Gastrocnemius medialis (tissue), 4 donors: ENCODE results near the gene ATXN1. TPM values are rescaled to one million over a fixed set of nuclear protein-coding genes. Genes with fewer than 3 reads are reported as not detected.
"Not testable (repeated sequence)": the region's sequence is repeated elsewhere in the genome, so short reads cannot be mapped to it uniquely, and the experiment has no call there.

ENCODE experiments used
- ATAC-seq, 2 donors: fragments of 150-250 bp; one replicate each; pipeline ENCODE4 v1.9.1; 2016
- DNase-seq, 2 donors: peaks; one replicate each; pipeline ENCODE4 v3.0.0-alpha.2; 2019
- H3K27ac ChIP-seq, 4 donors: fragments of 200-600 bp; sonication (generic); 1 replicate in 1 of 4; 2 replicates in 3 of 4; pipeline ENCODE4 v1.5.1; 2016 to 2018; ENCODE audit warnings: mild to moderate bottlenecking in 2 of 4, moderate library complexity in 1 of 4
- H3K27me3 ChIP-seq, 3 donors: fragments of 200-600 bp; sonication (generic) in 2 of 3; 1 replicate in 1 of 3; 2 replicates in 2 of 3; pipeline versions ENCODE4 v1.5.1 to v1.6.0; 2016 to 2019; ENCODE audit warnings: mild to moderate bottlenecking in 1 of 3, moderate library complexity in 1 of 3
- H3K36me3 ChIP-seq, 2 donors: fragments of 200-600 bp; sonication (generic) in 1 of 2; one replicate each; pipeline ENCODE4 v1.5.1; 2017 to 2018
- H3K4me1 ChIP-seq, 2 donors: fragments of 200-600 bp; sonication (generic) in 1 of 2; one replicate each; pipeline ENCODE4 v1.5.1; 2016 to 2017; ENCODE audit warnings: mild to moderate bottlenecking in 2 of 2
- H3K4me3 ChIP-seq, 4 donors: fragments of 200-600 bp; sonication (generic) in 3 of 4; 1 replicate in 1 of 4; 2 replicates in 3 of 4; pipeline ENCODE4 v1.5.1; 2016 to 2019; ENCODE audit warnings: mild to moderate bottlenecking in 2 of 4
- H3K9me3 ChIP-seq, 3 donors: fragments of 200-600 bp; sonication (generic) in 2 of 3; 1 replicate in 1 of 3; 2 replicates in 2 of 3; pipeline ENCODE4 v1.5.1; 2016 to 2019
- POLR2A ChIP-seq, 2 donors: fragments of 450-650 bp; IDR thresholded peaks; one replicate each; pipeline ENCODE4 v1.6.1; 2017; ENCODE audit warnings: antibody characterized with exemption in 2 of 2, mild to moderate bottlenecking in 2 of 2, moderate library complexity in 2 of 2
- in situ Hi-C, 4 donors: fragments of 200-750 bp; cut with MboI; loops; one replicate each; pipeline versions ENCODE4 v1.15.0 to v1.8.0; 2017; ENCODE audit warnings: low sequenced_read_pairs in 4 of 4
- intact Hi-C: fragments of 100-400 bp; cut with DNase I; formaldehyde crosslinking; loops from one replicate; pipeline ENCODE4 v1.15.1; 2023; ENCODE audit warnings: low total_unique reads
- total RNA-seq, 4 donors: library from RNA; depleted of rRNA; stranded (reverse); fragments of >200 nt; gene quantifications; one replicate each; pipeline versions ENCODE4 v1.1.0 to v1.2.3, GENCODE V29; 2016
- TF ChIP-seq, protein P1 (sequence below), 5 experiments: fragments of 450-650 bp in 3 of 5; fragments of 200-600 bp in 2 of 5; sonication (generic) in 2 of 5; IDR thresholded peaks in 4 of 5; conservative IDR thresholded peaks in 1 of 5; 1 replicate in 4 of 5; 2 replicates in 1 of 5; pipeline ENCODE4 v1.5.1; 2016 to 2019; ENCODE audit warnings: antibody characterized with exemption in 5 of 5, mild to moderate bottlenecking in 3 of 5, moderate library complexity in 3 of 5

The ATXN1 gene
- total RNA-seq, 4 donors from 2014 or later, result 21.8 to 42.9 (median 33.1) TPM

DNA sequence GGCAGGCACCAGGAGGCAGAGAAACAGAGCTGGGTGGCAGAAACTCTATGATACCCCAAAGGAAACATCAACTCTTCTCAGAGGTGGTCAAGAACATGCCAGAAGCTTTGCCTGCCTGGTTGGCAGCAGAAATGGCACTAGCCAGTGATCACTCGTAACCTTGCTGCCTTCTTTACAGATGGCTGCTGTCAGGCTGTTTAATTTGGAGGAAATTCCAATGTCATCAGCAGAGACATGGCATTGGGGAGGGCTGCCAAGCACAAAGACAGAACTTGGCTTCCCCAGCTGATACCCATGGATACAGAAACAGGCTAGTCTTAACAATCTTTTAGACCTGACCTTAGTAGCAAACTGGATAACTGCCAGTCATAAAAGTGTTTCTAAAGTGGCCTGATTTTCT is 369.2 kb downstream of the ATXN1 start:
- no peak for DNase-seq
- in situ Hi-C loops (no loop called here), intact Hi-C loops (loop anchor here (5.0 kb wide), 1 partner anchor 455 kb away; no protein-coding TSS in a partner anchor)
- H3K27ac ChIP-seq, result peak overlapping the region; percentile 24 to 61 (median 46)
- peaks cover 10 to 12% of the 10 kb centered on the region in 2 donors for H3K4me1 ChIP-seq
- peak in 1 of 2 donors; percentile 15 for ATAC-seq
- no peak overlapping the region for H3K4me3 ChIP-seq
- no peaks in the 10 kb centered on the region for H3K27me3 ChIP-seq
- TF ChIP-seq POLR2A (IDR thresholded peaks at IDR 0.05), result no peak
- TF ChIP-seq, protein P1, sequence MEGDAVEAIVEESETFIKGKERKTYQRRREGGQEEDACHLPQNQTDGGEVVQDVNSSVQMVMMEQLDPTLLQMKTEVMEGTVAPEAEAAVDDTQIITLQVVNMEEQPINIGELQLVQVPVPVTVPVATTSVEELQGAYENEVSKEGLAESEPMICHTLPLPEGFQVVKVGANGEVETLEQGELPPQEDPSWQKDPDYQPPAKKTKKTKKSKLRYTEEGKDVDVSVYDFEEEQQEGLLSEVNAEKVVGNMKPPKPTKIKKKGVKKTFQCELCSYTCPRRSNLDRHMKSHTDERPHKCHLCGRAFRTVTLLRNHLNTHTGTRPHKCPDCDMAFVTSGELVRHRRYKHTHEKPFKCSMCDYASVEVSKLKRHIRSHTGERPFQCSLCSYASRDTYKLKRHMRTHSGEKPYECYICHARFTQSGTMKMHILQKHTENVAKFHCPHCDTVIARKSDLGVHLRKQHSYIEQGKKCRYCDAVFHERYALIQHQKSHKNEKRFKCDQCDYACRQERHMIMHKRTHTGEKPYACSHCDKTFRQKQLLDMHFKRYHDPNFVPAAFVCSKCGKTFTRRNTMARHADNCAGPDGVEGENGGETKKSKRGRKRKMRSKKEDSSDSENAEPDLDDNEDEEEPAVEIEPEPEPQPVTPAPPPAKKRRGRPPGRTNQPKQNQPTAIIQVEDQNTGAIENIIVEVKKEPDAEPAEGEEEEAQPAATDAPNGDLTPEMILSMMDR (IDR thresholded peaks at IDR 0.05 in 4 of 5, conservative IDR thresholded peaks at IDR 0.05 in 1 of 5), result no peak
- H3K9me3 ChIP-seq, result no peaks in the 10 kb centered on the region
- H3K36me3 ChIP-seq, result no peaks in the 10 kb centered on the region

DNA sequence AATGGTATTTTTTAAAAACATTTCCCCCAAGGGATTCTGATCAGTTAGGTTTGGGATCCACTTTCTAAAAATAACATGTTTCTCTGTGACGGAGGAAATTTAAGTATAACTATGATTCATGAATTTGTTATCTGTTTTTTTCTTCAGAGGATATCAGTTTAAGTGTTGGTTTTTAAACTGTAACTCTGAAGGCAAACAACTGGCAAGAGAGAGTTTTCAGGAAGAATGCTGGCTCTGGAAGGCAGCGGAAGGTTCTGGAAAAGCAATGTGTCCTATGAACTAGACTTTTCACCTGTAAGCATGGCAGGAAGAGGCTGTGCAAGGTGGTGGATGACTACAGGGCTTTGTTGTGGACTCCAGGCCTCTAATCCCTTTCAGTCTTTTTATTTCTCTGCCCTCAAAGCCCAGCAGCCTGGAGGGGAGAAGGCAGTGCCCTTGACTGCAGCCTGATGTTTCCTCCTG is 369.8 kb downstream of the ATXN1 start:
- intact Hi-C loops (loop anchor here (5.0 kb wide), 1 partner anchor 456 kb away; no protein-coding TSS in a partner anchor), in situ Hi-C loops (no loop called here)
- TF ChIP-seq, protein P1 (IDR thresholded peaks at IDR 0.05 in 4 of 5, conservative IDR thresholded peaks at IDR 0.05 in 1 of 5), result no peak
- TF ChIP-seq POLR2A (IDR thresholded peaks at IDR 0.05), result no peak
- Histone ChIP-seq H3K4me1 (peaks cover 10 to 12% of the 10 kb centered on the region in 2 donors), H3K27ac (peak overlapping the region; percentile 24 to 61 (median 46)), H3K27me3 (no peaks in the 10 kb centered on the region), H3K4me3 (no peak overlapping the region), H3K9me3 (no peaks in the 10 kb centered on the region), H3K36me3 (no peaks in the 10 kb centered on the region)
- DNase-seq, result no peak
- peak in 1 of 2 donors; percentile 50 for ATAC-seq

GRCh38 chr6:16390909-16391450 is 370.3 kb downstream of the ATXN1 start:
- H3K9me3 ChIP-seq, H3K27me3 ChIP-seq, H3K4me3 ChIP-seq, H3K36me3 ChIP-seq, in situ Hi-C loops, DNase-seq, ATAC-seq: not testable (repeated sequence)
- H3K27ac ChIP-seq, result peak overlapping the region in 3 of 4 donors; percentile 24 to 61 (median 50)
- H3K4me1 ChIP-seq, result peaks cover 10 to 12% of the 10 kb centered on the region in 2 donors
- intact Hi-C loops, result loop anchor here (5.0 kb wide), 1 partner anchor 456 kb away; no protein-coding TSS in a partner anchor

GRCh38 chr6:16389642-16390041 is 371.6 kb downstream of the ATXN1 start:
- ATAC-seq, result no peak
- H3K4me3 ChIP-seq, result no peak overlapping the region
- in situ Hi-C loops (no loop called here), intact Hi-C loops (loop anchor here (5.0 kb wide), 1 partner anchor 458 kb away; no protein-coding TSS in a partner anchor)
- no peaks in the 10 kb centered on the region for H3K9me3 ChIP-seq
- no peak for DNase-seq
- H3K36me3 ChIP-seq, result no peaks in the 10 kb centered on the region
- no peak overlapping the region for H3K27ac ChIP-seq
- TF ChIP-seq POLR2A (IDR thresholded peaks at IDR 0.05), result no peak
- TF ChIP-seq, protein P1 (IDR thresholded peaks at IDR 0.05 in 4 of 5, conservative IDR thresholded peaks at IDR 0.05 in 1 of 5), result no peak
- H3K4me1 ChIP-seq, result peaks cover 10 to 15% of the 10 kb centered on the region in 2 donors
- H3K27me3 ChIP-seq, result no peaks in the 10 kb centered on the region

DNA sequence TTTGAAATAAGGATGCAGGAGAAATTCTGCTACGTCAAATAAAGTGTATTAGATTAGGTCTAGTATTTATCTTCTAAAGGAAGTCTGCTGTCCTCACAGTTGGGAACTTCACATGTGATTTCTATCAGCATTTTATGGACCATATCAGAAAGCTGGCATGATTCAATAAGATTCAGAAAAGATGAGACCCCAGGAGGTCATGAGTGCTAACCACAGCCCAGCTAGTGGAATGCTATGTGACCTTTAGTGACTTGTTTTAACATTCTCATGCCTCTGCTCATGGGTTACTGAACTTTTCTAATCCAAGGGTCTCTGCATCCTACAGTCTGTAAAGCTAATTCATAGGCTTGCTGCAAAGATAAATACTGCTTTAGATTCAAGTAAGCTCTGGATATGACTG is 372.8 kb downstream of the ATXN1 start:
- Histone ChIP-seq H3K27me3 (no peaks in the 10 kb centered on the region), H3K27ac (no peak overlapping the region), H3K4me3 (no peak overlapping the region), H3K36me3 (no peaks in the 10 kb centered on the region), H3K9me3 (no peaks in the 10 kb centered on the region), H3K4me1 (peaks cover 16 to 26% of the 10 kb centered on the region in 2 donors)
- TF ChIP-seq, protein P1 (IDR thresholded peaks at IDR 0.05 in 4 of 5, conservative IDR thresholded peaks at IDR 0.05 in 1 of 5), result no peak
- no peak for TF ChIP-seq POLR2A (IDR thresholded peaks at IDR 0.05)
- in situ Hi-C loops, result no loop called here
- intact Hi-C loops, result no loop called here
- ATAC-seq (no peak), DNase-seq (no peak)
